Type B pancreatic cell (in vitro differentiated cells): Measurements from ENCODE around the gene ITGA2B. TPM values are rescaled to one million over a fixed set of nuclear protein-coding genes. Genes with fewer than 3 reads are reported as not detected.
A peak's percentile ranks its signal among the peaks of the same experiment; 100 is the strongest.

Experiments
- DNase-seq: peaks from one replicate; pipeline ENCODE4 v3.0.0; 2021; ENCODE audit warnings: mixed read lengths; ENCODE audit not compliant: unreplicated experiment; ENCODE audit errors: extremely low spot score
- H3K27ac Mint-ChIP-seq: 2 replicates; pipeline ENCODE4 v1.8.0; 2021; ENCODE audit warnings: mild to moderate bottlenecking, mixed read lengths
- H3K27me3 Mint-ChIP-seq: 2 replicates; pipeline ENCODE4 v1.8.0; 2021; ENCODE audit warnings: mixed read lengths
- H3K36me3 Mint-ChIP-seq: 2 replicates; pipeline ENCODE4 v1.8.0; 2021; ENCODE audit warnings: mixed read lengths
- H3K4me1 Mint-ChIP-seq: one replicate; pipeline ENCODE4 v1.8.0; 2021; ENCODE audit warnings: mixed read lengths; ENCODE audit not compliant: unreplicated experiment
- H3K4me3 Mint-ChIP-seq: 2 replicates; pipeline ENCODE4 v1.8.0; 2021; ENCODE audit warnings: mild to moderate bottlenecking, mixed read lengths
- H3K9me3 Mint-ChIP-seq: 2 replicates; pipeline ENCODE4 v1.8.0; 2021; ENCODE audit warnings: mixed read lengths
- long read RNA-seq: library from polyadenylated mRNA; unstranded; transcript quantifications from one replicate; pipeline ENCODE4 v2.0.0, GENCODE V29; 2020
- total RNA-seq: library from RNA; stranded (reverse); gene quantifications from 2 replicates; pipeline ENCODE4 v1.2.1, GENCODE V29; 2021; ENCODE audit warnings: low replicate concordance
- TF ChIP-seq, protein P1 (sequence below): fragments of 200-600 bp; sonication (generic); conservative IDR thresholded peaks from 2 replicates; pipeline ENCODE4 v1.5.0; 2021; ENCODE audit warnings: antibody characterized with exemption, mild to moderate bottlenecking

The ITGA2B gene
- total RNA-seq, result 0.69 and 8.8 TPM in 2 replicates
- long read RNA-seq, partial matches to known transcripts, result 1 of 1 reads
- long read RNA-seq, other reads (novel, unspliced or antisense), result 0 of 1 reads

DNA sequence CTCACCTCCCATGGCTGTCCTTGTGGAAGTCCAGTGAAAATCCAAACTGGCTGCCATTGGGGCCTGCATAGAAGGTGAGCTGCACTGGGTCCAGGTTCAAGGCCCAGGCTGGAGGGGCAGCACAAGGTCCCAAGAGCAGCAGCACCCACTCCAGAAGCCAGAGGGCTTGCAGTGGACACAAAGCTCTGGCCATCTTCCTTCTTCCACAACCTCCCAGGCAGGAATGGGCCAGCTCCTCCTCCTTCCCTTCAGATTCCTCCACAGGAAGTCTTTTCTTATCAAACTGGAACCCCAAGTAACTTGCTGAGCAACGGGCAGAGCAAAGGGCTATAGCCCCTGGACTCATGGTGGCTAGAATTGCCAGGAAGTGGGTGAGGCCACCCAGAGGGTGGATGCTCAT, at the start of gene ITGA2B:
TSS of gene ITGA2B (minus strand) at position 369 of the 400 bp plus-strand sequence. CDS start at position 193, 176 bp downstream.
- Mint-ChIP-seq H3K4me1 (peaks cover 10% of the 10 kb centered on the region), H3K27me3 (peaks cover 18% of the 10 kb centered on the region), H3K9me3 (no peaks in the 10 kb centered on the region), H3K4me3 (peak within 1 kb of the TSS; percentile 31), H3K27ac (peak within 1 kb of the TSS; percentile 73), H3K36me3 (no peaks in the 10 kb centered on the region)
- no peak for DNase-seq
- TF ChIP-seq, protein P1, sequence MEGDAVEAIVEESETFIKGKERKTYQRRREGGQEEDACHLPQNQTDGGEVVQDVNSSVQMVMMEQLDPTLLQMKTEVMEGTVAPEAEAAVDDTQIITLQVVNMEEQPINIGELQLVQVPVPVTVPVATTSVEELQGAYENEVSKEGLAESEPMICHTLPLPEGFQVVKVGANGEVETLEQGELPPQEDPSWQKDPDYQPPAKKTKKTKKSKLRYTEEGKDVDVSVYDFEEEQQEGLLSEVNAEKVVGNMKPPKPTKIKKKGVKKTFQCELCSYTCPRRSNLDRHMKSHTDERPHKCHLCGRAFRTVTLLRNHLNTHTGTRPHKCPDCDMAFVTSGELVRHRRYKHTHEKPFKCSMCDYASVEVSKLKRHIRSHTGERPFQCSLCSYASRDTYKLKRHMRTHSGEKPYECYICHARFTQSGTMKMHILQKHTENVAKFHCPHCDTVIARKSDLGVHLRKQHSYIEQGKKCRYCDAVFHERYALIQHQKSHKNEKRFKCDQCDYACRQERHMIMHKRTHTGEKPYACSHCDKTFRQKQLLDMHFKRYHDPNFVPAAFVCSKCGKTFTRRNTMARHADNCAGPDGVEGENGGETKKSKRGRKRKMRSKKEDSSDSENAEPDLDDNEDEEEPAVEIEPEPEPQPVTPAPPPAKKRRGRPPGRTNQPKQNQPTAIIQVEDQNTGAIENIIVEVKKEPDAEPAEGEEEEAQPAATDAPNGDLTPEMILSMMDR, result no peak

DNA sequence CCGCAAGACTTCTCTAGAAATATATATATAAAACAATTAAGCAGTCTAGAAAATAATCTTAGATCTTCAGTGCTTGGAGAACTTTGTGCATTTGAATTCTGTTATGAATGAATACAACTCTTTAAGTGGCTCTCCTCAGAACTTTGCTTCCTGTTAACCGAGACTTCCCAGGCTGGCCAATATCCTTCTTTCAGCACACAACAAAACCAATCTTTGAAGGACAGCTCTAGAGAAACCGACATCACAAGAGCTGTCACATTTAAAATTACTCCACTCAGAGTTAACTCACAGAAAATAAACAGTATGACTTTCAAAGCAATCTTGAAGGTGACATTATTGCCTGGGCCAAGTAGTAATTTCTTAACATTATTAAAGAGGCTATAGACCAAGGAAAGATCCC, 49.7 kb upstream of the ITGA2B start:
- no peak overlapping the region for H3K27ac Mint-ChIP-seq
- H3K4me1 Mint-ChIP-seq, result peaks cover 12% of the 10 kb centered on the region
- H3K4me3 Mint-ChIP-seq, result no peak overlapping the region
- no peaks in the 10 kb centered on the region for H3K27me3 Mint-ChIP-seq
- no peak for DNase-seq
- H3K36me3 Mint-ChIP-seq, result peaks cover 11% of the 10 kb centered on the region
- H3K9me3 Mint-ChIP-seq, result no peaks in the 10 kb centered on the region
- TF ChIP-seq, protein P1, result no peak

DNA sequence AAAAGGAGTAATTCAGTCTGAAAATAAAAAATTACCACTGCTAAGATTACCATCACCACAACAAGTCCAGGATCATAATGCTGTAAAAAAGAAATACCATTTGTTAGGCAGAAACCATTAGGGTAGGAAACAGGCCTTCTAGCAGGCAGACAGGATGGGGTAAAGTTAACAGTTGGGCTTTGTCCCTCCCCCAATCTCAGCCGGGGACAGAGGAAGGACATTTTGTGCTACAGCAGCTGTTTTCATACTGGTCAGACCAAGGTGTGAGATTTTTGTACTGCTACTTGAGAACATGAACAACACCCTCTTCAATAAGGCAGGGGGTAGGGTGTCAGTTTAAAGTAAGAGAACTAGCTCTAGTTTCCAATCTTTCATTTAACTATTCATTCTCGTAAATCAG, 49.2 kb upstream of the ITGA2B start:
- H3K27ac Mint-ChIP-seq, result peak overlapping the region; percentile 8
- no peak overlapping the region for H3K4me3 Mint-ChIP-seq
- TF ChIP-seq, protein P1, result no peak
- no peak for DNase-seq
- peaks cover 11% of the 10 kb centered on the region for H3K36me3 Mint-ChIP-seq
- H3K9me3 Mint-ChIP-seq, result no peaks in the 10 kb centered on the region
- H3K4me1 Mint-ChIP-seq, result peaks cover 12% of the 10 kb centered on the region
- no peaks in the 10 kb centered on the region for H3K27me3 Mint-ChIP-seq

DNA sequence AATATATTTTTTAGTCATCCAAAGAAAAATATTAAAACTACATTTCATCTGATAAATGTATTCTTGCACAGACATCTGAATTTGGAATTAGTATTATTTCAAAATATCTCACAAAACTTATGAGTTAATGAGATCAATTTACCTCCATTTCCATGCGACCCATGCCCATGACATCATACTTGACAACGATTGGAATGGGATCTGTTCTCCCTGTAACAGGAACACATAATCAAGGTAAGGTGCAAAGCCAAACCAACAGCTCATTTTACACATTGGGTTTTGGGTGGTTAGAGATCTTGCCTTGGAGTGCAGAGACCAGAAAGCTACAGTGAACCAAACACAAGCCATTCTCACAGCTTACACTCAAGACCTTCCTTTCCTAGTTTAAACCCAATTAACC, 46.9 kb upstream of the ITGA2B start:
- no peak for DNase-seq
- H3K9me3 Mint-ChIP-seq, result no peaks in the 10 kb centered on the region
- H3K4me1 Mint-ChIP-seq, result peaks cover 12% of the 10 kb centered on the region
- H3K27me3 Mint-ChIP-seq, result no peaks in the 10 kb centered on the region
- H3K4me3 Mint-ChIP-seq, result no peak overlapping the region
- TF ChIP-seq, protein P1, result no peak
- peaks cover 23% of the 10 kb centered on the region for H3K36me3 Mint-ChIP-seq
- H3K27ac Mint-ChIP-seq, result no peak overlapping the region

DNA sequence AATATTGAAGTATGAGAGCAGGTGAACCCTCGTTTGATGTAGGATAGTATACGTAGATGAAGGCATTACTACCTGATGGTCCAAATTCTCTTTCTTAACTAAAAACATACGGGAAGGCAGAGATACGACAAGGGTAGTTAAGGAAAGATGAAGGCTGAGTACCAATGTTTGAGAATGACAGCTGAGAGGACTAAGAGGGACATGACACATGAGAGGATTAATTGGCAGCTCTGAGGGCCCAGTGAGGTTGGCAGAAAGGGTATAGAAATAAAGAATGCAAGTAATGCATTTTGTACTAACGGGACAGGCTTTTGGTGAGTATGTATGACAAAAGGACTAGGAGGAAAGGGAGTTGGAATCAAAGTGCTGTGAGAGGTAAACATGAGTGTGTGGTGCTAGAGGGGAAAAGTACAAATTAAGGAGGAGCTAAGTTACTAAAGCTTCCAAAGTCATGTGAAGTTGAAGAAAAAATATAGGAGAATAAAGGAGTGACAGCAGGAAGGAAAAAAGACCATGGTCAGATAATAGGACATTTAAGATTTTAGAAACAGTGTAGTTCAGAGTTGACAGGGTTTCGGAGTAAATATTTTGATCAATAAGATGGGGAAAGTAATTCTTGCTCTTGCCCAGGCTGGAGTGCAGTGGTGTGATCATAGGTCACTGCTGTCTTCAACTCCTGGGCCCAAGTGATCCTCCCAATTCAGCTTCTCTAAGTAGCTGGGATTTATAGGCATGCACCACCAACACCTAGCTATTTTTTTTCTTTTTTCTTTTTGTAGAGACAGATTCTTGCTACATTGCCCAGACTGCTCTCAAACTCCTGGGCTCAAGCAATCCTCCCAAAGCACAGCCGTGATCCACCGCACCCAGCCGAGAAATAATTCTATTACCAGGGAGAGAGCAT, 43.1 kb upstream of the ITGA2B start:
- Mint-ChIP-seq H3K4me1 (no peaks in the 10 kb centered on the region), H3K36me3 (peaks cover 23% of the 10 kb centered on the region)
- DNase-seq, result no peak

More for the DNA sequence above, 43.1 kb upstream of the ITGA2B start:
- H3K9me3 Mint-ChIP-seq, result no peaks in the 10 kb centered on the region
- H3K4me3 Mint-ChIP-seq, result no peak overlapping the region
- H3K27me3 Mint-ChIP-seq, result no peaks in the 10 kb centered on the region
- TF ChIP-seq, protein P1, result no peak
- no peak overlapping the region for H3K27ac Mint-ChIP-seq
